Mucosa of rectum (tissue), 2 donors: Measurements from ENCODE around the gene MAD2L2.

Source experiments
- H3K27ac ChIP-seq, 2 donors: one replicate each; pipeline ENCODE4 v1.7.0; 2013; ENCODE audit warnings: inconsistent platforms in 2 of 2, low read depth in 2 of 2, low read length in 2 of 2
- H3K27me3 ChIP-seq, 2 donors: one replicate each; pipeline ENCODE4 v1.7.0; 2013; ENCODE audit warnings: low read length in 2 of 2; ENCODE audit not compliant: control insufficient read depth in 2 of 2, insufficient read depth in 2 of 2
- H3K36me3 ChIP-seq, 2 donors: one replicate each; pipeline ENCODE4 v1.7.0; 2013; ENCODE audit warnings: low read length in 2 of 2; ENCODE audit not compliant: control insufficient read depth in 2 of 2, insufficient read depth in 2 of 2
- H3K4me1 ChIP-seq, 2 donors: one replicate each; pipeline ENCODE4 v1.7.0; 2013; ENCODE audit warnings: low read length in 2 of 2, mild to moderate bottlenecking in 1 of 2; ENCODE audit not compliant: control insufficient read depth in 2 of 2, insufficient read depth in 2 of 2
- H3K4me3 ChIP-seq, 2 donors: one replicate each; pipeline ENCODE4 v1.7.0; 2013; ENCODE audit warnings: low read length in 2 of 2
- H3K9ac ChIP-seq, 2 donors: one replicate each; pipeline ENCODE4 v1.7.0; 2013; ENCODE audit warnings: low read length in 2 of 2, low read depth in 1 of 2, mild to moderate bottlenecking in 1 of 2
- H3K9me3 ChIP-seq, 2 donors: one replicate each; pipeline ENCODE4 v1.7.0; 2013; ENCODE audit warnings: low read length in 2 of 2; ENCODE audit not compliant: control insufficient read depth in 2 of 2
- donor health status: healthy.
- donor health status: Normal muscosa, but diverticular disease.

Gene MAD2L2

DNA sequence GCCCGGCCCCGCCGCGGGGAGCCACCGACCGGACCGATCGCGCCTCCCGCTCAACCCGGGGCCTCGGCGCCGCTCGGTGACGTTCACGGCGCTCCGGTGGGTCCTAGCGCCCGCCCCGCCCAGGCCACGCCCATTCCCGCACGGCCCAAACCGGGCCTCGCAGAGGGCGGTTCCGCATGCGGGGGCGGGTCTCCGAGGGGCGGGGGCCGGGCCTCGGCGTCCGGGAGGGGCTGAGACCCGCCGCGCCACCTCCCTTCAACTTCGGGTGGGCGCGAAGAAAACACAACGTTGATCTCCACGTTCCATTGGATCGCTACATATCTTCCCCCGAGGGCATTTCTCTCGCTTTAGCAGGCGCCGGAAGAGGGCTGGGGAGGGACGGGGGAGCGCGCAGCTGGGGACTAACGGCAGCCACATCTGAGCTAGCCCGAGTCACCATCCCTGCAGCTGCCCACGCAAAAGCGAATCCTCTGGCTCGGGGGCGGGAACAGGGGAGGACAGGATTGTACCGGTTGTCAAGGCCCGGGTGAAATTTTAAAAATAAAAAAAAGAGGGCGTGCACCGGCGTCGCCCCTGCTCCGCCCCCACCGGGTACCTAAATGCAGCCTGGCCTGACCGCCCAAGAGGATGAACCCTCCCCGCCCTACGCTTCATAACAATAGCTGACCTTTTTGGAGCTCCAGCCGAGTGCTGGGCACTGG is at the start of gene MAD2L2:
Gene MAD2L2, minus strand, starts transcription at position 78 of the 701 bp plus-strand sequence. CDS start 547 bp downstream, outside the sequence.
- Histone ChIP-seq H3K9me3 (no peaks in the 10 kb centered on the region), H3K27me3 (peaks cover 5 to 10% of the 10 kb centered on the region in 2 donors), H3K36me3 (no peaks in the 10 kb centered on the region), H3K9ac (peak within 1 kb of the TSS; percentile 74 to 77), H3K4me3 (peak within 1 kb of the TSS; percentile 81 to 85), H3K27ac (peak within 1 kb of the TSS; percentile 68 to 80), H3K4me1 (peaks cover 5 to 8% of the 10 kb centered on the region in 2 donors)

DNA sequence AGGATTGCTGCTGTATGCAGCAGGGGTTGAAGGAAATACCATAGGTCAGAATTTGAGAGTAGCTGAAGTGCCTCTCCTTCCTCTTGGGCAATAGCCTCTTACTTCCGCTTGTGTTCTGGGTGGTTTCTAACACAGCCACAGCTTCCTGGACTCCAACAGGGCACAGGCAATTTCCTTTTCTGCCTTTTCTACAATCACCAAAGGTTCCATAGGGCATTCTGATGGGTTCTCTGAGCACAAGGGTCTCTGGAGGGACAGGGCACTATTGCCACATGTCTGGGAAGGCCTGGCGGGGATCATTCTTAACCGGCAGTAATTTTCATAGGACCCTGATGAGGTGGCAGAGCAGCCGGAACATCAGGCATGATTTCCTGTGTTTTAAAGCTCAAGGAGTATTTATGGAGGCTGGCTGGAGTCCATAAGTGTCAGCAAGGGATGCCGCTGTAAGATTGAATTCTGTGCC is 49.5 kb upstream of the MAD2L2 start:
- no peaks in the 10 kb centered on the region for H3K36me3 ChIP-seq
- H3K4me1 ChIP-seq = peaks cover 17% of the 10 kb centered on the region in 2 donors
- H3K27ac ChIP-seq = peak overlapping the region; percentile 49 to 61
- H3K4me3 ChIP-seq = peak overlapping the region; percentile 3 to 55
- H3K9me3 ChIP-seq = no peaks in the 10 kb centered on the region
- H3K27me3 ChIP-seq = no peaks in the 10 kb centered on the region
- no peak overlapping the region for H3K9ac ChIP-seq

DNA sequence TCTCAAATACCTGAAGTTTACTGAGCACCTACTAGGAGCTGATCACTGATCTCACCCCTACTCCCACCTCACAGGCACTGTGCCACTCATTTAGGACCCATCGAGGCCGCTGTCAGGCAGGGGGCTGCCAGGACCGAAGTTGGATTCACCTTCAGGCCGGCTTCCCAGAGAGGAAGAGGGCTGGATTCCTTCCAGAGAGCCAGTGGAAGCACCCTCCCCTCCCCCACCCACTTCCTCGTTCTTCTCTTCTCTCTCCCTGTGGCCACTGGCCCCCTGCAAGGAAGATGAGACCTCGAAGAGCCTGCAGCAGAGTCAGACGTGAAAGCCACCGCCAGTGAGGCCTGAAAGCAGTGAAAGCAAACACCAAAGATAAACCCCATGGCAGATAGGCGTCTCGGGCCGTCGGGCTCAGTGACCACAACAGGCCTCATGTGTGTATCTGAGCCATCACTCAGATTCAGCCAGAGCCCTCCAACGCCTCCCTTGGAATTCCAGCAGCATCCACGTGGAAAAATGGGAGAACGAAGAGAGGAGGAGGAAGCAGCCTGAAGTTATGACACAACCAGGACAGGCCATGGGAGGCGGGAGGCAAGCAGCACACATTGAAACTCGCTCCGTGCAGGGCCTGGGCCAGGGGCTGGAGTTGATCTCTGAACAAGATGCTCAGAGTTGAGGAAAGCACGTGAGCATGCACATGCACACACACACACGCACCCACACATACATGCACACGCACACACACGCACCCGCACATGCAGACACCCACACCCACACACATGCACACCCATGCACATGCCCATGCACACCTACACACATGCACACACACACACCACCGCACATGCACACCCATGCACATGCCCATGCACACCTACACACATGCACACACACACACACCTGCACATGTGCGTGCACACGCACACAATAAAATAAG is 48.8 kb upstream of the MAD2L2 start:
- H3K9me3 ChIP-seq = no peaks in the 10 kb centered on the region
- H3K27ac ChIP-seq = peak overlapping the region in 1 of 2 donors; percentile 35
- peaks cover 14 to 15% of the 10 kb centered on the region in 2 donors for H3K4me1 ChIP-seq
- peak overlapping the region; percentile 7 to 20 for H3K4me3 ChIP-seq
- no peaks in the 10 kb centered on the region for H3K36me3 ChIP-seq
- H3K9ac ChIP-seq = peak overlapping the region in 1 of 2 donors; percentile 34
- H3K27me3 ChIP-seq = no peaks in the 10 kb centered on the region

DNA sequence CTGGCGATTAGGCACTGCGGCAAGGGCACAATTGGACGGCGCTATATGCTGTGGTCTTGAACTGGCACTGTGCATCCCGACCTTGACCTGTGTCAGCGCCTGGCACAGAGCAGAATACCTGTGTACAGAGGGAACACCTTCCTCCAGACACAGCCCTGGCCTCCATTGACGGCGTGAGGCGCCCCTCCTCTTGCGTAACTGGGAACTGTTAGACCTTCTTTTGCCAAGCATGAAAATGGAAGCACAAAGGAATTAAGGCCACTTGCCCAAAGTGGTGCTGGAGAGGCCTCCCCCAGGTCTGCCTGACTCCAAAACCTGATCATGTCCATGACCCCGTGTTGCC is 48.2 kb upstream of the MAD2L2 start:
- peak overlapping the region in 1 of 2 donors; percentile 35 for H3K27ac ChIP-seq
- H3K4me1 ChIP-seq = peaks cover 14 to 15% of the 10 kb centered on the region in 2 donors
- H3K27me3 ChIP-seq = no peaks in the 10 kb centered on the region
- no peaks in the 10 kb centered on the region for H3K36me3 ChIP-seq
- H3K4me3 ChIP-seq = no peak overlapping the region
- H3K9me3 ChIP-seq = no peaks in the 10 kb centered on the region
- H3K9ac ChIP-seq = no peak overlapping the region

DNA sequence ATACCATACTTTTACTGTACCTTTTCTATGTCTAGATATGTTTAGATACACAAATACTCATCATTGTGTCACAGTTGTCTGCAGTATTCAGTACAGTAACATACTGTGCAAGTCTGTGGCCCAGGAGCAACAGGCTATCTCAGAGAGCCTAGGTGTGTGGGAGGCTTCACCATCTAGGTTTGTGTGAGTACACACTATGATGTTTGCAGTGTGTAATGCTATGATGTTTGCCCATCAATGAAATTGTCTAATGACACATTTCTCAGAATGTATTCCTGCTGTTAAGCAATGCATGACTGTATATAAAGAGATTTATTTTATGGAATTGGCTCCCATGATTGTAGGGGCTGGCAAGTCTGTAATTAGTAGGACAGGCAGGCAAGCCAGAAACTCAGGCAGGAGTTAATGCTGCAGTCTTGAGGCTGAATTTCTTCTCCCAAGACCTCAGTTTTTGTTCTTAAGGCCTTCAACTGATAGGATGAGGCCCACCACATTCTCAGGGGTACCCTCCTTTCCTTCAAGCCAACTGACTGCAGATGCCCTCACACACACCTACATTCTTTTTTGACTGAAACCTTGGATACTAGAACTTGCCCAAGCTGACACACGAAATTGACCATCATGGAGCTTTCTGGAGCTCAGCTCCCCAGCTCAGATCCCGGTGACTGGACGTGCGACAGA is 47.3 kb upstream of the MAD2L2 start:
- H3K9ac ChIP-seq = no peak overlapping the region
- H3K4me3 ChIP-seq = no peak overlapping the region
- H3K4me1 ChIP-seq = peaks cover 14 to 15% of the 10 kb centered on the region in 2 donors
- H3K9me3 ChIP-seq = no peaks in the 10 kb centered on the region
- no peaks in the 10 kb centered on the region for H3K27me3 ChIP-seq
- no peaks in the 10 kb centered on the region for H3K36me3 ChIP-seq
- H3K27ac ChIP-seq = no peak overlapping the region

DNA sequence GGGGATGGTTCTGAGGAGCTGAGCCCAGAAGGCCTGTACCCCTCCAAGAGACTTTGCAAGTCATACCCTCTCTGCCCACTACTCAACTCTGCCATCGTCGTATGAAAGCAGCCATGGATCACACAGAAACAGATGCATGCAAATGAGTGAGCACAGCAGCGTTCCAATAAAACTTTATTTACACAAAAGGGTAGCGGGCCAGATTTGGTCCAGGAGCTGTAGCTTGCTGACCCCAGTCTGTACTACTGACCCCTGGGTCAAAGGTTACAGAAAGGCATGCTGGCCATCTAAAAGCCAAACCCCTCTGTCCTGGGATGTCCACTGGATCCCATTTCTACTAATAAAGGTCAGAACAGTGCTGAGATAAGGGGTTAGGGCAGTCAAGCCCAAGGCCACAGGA is 46.2 kb upstream of the MAD2L2 start:
- Histone ChIP-seq H3K4me3 (no peak overlapping the region), H3K27me3 (no peaks in the 10 kb centered on the region), H3K4me1 (peaks cover 14 to 15% of the 10 kb centered on the region in 2 donors)

DNA sequence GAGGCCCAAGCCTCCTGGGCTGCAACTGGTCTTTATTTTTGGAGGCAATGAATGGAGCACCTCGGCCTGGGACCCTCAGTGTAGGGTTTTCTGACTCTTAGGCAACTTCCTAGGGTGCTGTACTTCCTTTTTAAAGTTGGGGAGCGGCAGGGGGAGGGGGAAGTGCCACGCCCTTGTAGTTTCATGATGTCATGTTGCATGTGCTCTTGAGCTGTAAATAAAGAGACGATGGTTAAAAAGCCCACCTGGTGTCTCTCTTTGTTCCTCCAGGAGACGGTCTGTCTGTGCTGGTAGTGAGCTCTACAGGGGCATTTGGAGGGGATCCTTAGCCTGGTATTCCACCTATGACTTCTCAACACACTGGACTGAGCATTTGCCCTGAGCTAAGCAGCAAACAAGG is 44.7 kb upstream of the MAD2L2 start:
- H3K9me3 ChIP-seq = no peaks in the 10 kb centered on the region
- H3K27ac ChIP-seq = no peak overlapping the region
- H3K27me3 ChIP-seq = no peaks in the 10 kb centered on the region
- H3K4me1 ChIP-seq = peaks cover 11 to 14% of the 10 kb centered on the region in 2 donors
- no peaks in the 10 kb centered on the region for H3K36me3 ChIP-seq
- H3K9ac ChIP-seq = no peak overlapping the region
- no peak overlapping the region for H3K4me3 ChIP-seq

More for the DNA sequence above, 46.2 kb upstream of the MAD2L2 start:
- no peak overlapping the region for H3K27ac ChIP-seq
- no peak overlapping the region for H3K9ac ChIP-seq
- no peaks in the 10 kb centered on the region for H3K36me3 ChIP-seq
- H3K9me3 ChIP-seq = no peaks in the 10 kb centered on the region

DNA sequence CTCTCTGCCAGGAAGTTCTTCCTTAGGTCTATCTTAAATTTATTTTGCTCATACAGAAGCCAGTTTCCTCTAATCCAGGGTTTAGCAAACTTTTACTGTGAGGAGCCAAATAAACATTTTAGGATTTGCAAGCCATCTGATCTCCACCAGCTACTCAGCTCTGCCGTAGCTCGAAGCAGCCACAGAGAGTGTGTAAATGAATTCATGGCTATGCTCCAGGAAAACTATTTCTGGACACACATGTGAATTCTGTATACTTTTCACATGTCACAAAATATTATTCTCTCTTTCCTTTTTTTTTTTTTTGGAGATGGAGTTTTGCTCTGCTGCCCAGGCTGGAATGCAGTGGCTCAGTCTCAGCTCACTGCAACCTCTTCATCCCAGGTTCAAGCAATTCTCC is 41.6 kb upstream of the MAD2L2 start:
- Histone ChIP-seq H3K9me3 (no peaks in the 10 kb centered on the region), H3K4me1 (peaks cover 0 to 5% of the 10 kb centered on the region in 2 donors), H3K36me3 (no peaks in the 10 kb centered on the region), H3K9ac (no peak overlapping the region), H3K27ac (no peak overlapping the region), H3K27me3 (no peaks in the 10 kb centered on the region), H3K4me3 (no peak overlapping the region)

DNA sequence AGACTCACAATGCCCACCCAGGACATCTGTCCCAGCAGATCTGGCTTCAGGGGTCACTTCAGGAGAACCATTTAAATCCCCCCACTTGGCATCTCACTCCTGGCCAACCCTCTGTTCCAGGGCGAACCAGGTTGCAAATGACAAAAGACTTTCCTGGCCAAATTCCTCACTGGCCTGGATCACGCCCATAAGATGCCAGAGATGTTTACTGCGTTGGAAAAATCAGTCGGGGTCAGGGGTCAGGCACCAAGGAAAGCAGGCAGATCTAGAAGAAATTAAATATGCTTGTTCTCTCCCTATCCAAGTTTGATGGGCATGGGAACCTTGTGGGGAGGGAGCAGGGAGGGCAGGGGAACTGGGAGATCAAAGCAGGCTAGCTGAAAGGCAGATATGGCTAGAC is 40.4 kb upstream of the MAD2L2 start:
- Histone ChIP-seq H3K4me3 (no peak overlapping the region), H3K4me1 (peaks cover 0 to 5% of the 10 kb centered on the region in 2 donors), H3K9ac (no peak overlapping the region), H3K27me3 (no peaks in the 10 kb centered on the region), H3K36me3 (no peaks in the 10 kb centered on the region), H3K27ac (no peak overlapping the region), H3K9me3 (no peaks in the 10 kb centered on the region)
